Neural progenitor cell (in vitro differentiated cells): ENCODE results near the gene C17orf113.

Experiments
- EZH2 ChIP-seq: fragments of 200-600 bp; sonication (generic); IDR thresholded peaks from 2 replicates; pipeline ENCODE4 v1.6.1; 2017; ENCODE audit warnings: antibody characterized with exemption, mild to moderate bottlenecking, moderate library complexity
- TF ChIP-seq, protein P1 (sequence below): fragments of 200-600 bp; sonication (generic); IDR thresholded peaks from 2 replicates; pipeline ENCODE4 v1.5.1; 2017; ENCODE audit warnings: antibody characterized with exemption, mild to moderate bottlenecking

DNA sequence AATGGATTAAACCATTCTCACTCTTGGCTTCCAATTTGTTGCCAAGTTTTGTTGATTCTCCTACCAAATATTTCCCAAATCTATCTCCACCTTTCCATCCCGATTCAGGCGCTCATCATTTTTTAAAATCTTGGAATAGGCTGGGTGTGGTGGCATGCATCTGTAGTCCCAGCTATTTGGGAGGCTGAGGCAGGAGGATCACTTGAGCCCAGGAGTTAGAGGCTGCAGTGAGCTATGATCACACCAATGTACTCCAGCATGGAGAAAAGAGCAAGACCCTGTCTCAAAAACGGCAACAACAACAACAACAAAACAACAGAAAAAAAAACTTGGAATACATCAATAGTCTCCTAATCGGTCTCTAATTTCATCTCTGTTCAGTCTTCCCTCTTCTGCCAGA, 31.4 kb downstream of the C17orf113 start:
- TF ChIP-seq, protein P1, sequence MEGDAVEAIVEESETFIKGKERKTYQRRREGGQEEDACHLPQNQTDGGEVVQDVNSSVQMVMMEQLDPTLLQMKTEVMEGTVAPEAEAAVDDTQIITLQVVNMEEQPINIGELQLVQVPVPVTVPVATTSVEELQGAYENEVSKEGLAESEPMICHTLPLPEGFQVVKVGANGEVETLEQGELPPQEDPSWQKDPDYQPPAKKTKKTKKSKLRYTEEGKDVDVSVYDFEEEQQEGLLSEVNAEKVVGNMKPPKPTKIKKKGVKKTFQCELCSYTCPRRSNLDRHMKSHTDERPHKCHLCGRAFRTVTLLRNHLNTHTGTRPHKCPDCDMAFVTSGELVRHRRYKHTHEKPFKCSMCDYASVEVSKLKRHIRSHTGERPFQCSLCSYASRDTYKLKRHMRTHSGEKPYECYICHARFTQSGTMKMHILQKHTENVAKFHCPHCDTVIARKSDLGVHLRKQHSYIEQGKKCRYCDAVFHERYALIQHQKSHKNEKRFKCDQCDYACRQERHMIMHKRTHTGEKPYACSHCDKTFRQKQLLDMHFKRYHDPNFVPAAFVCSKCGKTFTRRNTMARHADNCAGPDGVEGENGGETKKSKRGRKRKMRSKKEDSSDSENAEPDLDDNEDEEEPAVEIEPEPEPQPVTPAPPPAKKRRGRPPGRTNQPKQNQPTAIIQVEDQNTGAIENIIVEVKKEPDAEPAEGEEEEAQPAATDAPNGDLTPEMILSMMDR: no peak
- TF ChIP-seq EZH2: no peak
